Limb (tissue), 2 donors: ENCODE results near the gene ZNF292.
"Not testable (repeated sequence)": the region's sequence is repeated elsewhere in the genome, so short reads cannot be mapped to it uniquely, and the experiment has no call there.

Source experiments
- DNase-seq, 2 donors: peaks; one replicate each; pipeline ENCODE4 v3.0.0-alpha.2; 2016; ENCODE audit errors: extremely low spot score in 2 of 2

ZNF292 gene

DNA sequence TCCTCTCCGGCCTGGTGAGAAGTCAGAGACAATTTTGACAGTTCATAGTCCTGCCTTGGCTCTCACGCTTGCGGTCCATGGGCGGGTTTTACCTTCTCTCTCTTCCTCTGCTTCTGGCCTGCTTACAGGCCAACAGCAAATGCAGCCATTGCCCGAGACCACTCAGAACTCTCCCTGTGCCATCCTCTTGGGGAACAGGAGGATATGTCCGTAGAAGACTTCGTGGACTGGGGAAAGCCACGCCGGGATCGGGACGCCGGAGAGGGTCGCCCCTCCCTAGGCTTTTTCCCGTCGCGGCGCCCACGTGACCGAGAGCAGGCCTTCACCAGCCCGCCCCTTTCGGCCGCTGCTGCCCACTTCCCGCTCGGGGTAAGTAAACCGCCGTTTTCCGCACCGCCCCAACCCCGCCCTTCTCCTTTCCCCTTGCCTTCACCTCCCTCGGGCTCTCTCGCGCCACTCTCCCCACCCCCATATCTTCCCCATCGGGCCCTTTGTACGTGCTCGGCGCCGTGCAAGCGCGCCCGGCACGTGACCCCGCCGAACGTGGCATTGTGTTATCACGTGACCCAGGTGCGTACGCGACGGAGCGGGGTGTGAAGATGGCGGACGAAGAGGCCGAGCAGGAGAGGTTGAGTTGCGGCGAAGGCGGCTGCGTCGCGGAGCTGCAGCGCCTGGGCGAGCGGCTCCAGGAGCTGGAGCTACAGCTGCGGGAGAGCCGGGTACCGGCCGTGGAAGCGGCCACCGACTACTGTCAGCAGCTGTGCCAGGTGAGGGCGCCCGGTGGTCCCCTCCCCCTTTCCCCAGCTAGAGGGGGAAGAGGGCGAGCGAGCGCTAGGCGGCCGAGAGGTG lies at the start of gene ZNF292:
TSS of gene ZNF292 (plus strand) at position 573 of the 849 bp plus-strand sequence. CDS start at position 600, 27 bp downstream.
- peak; percentile 91 to 96 for DNase-seq

DNA sequence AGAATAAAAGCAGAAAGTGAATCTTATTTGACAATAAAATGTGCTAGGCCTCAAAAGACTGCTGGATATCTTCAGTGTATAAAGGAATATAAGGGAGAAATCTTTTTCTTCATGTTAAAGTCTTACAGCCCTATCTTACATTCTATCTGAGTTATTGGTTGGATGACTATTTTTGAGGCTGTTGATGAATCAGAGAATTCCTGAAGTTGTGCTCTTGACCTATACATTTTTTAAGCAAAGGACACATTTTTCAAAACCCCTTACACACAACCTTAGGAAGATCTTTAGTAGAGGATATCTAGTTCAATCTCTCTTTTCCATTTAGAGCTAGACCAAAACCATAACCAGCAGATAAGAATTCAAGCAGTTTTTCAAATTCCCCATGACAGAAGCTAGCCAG lies 49.5 kb upstream of the ZNF292 start:
- DNase-seq, result no peak

DNA sequence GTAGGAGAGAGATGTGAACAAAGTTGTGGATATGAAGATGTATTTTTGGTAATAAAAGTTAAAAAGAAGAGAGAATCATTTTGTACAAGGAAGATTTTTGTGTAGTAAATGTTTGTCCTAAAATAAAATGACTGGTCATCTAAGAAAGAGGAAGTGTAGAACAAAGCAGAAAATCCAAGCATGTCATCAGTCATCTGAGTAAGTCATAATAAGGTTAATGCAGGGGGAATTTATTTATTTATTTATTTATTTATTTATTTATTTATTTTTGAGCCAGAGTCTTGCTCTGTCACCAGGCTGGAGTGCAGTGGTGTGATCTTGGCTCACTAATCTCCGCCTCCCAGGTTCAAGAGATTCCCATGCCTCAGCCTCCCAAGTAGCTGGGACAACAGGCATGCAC lies 44.7 kb upstream of the ZNF292 start:
- no peak for DNase-seq

DNA sequence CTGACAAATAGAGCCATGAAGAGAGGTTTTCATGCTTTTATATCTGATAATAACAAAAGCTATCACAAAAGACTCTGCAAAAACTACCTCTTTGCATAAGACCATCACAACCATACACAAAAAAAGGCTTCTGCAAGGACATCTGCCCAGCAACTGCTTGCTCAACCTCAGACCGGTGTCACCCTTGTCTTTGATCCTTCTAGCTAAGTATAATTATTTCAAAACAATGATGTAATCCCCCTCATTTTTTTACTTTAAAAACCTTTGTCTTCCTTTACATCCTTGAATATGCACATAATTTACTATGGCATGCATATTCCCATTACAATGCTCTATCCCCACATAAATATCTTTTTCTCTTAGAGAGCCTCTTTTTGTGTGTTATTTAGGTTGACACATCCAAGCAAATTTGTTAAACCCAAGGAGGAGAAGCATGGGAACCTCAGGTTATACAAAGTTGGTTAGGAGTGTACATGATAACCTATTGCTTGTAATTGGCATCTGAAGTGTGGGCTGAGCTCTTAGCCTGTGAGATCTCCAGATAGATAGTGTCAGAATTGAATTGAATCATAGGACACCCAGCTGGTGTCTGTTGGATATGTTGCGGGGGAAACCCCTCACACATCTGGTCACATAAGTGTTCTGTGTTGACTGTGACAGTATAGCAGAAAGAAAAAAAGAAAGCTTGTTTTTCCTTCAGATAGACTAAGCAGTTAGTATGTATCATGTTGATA lies 39.8 kb upstream of the ZNF292 start:
- no peak for DNase-seq

DNA sequence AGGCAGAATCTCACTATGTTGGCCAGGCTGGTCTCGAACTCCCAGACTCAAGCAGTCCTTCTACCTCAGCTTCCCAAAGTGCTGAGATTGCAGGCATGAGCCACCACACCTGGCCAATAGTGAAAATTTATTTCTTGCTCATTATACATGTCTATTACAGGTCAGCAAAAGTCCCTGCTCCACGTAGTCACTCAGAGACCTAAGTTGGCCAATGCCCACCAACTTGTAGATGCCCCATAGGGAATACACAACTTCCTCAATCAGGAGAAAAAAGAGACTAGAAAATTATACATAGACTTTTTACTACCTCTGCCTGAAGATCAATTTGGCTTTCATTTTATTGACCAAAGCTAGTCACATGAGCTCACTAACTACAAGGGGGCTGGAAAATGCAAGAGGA lies 38.4 kb upstream of the ZNF292 start:
- no peak for DNase-seq

DNA sequence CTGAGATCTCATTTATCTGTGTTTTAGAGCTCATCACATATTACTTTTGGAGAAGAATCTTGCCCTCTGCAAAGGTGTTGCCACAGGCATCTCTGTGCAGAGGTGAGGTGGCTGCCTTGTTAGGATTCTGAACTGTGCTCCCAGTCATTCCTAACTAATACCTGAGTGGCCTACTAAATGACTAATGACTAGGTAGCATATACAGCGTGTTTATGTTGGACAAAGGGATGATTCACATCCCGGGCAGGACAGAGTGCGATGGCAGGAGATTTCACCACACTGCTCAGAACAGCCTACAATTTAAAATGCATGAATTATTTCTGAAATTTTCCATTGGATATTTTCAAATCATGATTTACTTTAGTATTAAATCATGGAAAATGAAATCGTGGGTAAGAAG lies 37.3 kb upstream of the ZNF292 start:
- no peak for DNase-seq

DNA sequence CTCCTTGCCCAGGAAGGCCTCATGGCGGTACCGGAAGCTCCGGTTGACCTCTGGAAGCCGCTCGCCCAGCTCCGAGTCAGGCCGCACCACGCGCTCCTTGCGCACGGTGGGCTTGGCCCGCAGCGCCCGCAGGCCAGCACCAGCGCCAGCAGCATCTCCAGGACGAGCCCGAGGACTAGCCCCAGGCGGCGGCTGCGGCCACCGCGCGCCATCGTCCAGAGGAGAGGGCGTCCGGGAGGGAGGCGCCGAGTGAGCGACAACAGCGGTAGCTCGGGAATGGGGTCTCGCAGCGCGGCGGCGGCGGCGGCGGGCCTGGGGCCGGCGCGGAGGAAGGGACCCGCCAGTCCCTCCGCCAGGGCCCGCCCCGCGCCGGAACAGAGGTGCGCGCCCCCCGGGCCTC lies 32.9 kb upstream of the ZNF292 start:
- no peak for DNase-seq

DNA sequence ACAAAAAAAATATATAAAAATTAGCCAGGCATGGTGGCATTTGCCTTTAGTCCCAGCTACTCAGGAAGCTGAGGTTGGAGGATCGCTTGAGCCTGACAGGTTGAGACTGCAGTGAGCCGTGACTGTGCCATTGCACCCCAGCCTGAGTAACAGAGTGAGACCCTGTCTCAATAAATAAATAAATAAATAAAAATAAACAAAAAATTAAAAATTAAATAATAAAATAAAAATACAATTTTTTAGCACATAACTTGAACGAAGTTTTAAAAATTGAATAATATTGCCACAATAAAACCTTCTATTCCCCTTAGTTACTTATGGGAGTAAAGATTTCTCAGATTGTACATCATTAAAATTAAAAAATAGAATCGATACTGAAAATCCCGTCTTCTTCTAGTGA lies 31.3 kb upstream of the ZNF292 start:
- no peak for DNase-seq

DNA sequence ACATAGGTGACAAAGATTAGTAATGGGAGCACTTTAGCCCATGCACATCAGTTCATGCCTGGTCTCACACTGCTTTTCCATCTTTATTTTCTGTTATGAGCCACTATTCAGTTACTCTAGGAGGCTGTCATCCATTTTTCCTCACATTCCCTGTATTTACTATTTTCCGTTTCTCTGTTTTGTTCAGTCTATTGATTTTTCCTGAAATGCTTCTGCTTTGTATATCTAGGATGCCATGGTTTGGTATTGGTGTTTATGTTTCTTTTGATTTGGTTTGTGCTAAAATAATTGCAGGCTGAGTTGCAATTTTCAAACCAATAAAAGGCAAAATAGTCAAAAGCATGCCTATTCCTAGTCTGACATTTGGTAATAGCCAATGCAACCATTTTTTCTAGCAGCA lies 28.9 kb upstream of the ZNF292 start:
- DNase-seq, result no peak

DNA sequence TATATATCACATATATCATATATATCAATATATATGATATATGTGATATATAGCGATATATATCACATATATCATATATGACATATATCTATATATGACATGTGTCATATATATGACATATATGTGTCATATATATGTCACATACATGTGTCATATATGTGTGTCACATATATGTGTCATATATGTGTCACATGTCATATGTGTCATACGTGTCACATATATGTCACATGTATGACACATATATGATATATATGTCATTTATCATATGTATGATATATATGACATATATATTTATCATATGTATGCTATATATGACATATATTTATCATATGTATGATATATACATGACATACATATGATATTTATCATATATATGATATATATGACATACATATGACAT lies 27.6 kb upstream of the ZNF292 start:
- no peak for DNase-seq

DNA sequence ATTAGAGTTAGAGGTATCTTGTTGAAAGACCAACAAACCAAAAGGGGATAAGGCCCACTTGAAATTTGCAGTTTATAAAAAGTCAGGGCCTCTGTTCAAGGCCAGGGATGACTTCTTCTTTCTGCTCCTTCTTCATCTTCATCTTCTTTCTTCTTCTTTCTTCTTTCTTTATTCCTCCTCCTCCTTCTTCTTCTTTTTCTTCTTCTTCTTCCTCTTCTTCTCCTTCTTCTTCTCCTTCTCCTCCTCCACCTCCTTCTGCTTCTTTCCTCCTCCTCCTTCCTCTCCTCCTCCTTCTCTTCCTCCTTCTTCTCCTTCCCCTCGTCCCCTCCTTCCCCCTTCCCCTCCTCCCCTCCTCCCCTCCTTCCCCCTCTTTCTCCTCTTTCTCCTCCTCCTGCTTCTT lies 18.4 kb upstream of the ZNF292 start:
- DNase-seq, result no peak

DNA sequence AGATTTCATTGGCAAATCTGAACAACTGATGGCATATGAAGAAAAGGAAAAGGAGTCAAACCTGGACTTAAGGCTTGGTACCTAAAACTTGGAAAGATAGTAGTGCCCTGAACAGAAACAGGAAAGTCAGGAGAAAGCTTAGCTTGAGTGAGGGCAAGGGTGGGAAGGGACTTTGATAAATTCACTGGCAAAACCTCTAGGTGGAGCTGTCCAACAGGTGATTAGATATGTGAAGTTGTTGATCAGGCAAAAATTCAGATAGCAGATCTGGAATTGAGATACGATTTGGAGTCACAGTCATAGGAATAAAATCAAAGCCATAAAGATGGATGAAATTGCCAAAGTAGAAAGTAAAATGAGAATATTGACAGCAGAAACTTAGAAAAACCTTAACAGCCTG lies 16.1 kb upstream of the ZNF292 start:
- no peak for DNase-seq

DNA sequence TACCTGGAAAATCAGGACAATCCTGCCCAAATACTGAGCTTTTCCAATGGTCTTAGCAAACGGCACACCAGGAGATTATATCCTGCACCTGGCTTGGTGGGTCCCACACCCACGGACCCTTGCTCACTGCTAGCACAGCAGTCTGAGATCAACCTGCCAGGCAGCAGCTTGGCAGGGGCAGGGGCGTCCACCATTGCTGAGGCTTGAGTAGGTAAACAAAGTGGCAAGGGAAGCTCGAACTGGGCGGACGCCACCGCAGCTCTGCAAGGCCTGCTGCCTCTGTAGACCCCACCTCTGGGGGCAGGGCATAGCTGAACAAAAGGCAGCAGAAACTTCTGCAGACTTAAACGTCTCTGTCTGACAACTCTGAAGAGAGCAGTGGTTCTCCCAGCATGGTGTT lies 15.4 kb upstream of the ZNF292 start:
- DNase-seq, result not testable (repeated sequence)

DNA sequence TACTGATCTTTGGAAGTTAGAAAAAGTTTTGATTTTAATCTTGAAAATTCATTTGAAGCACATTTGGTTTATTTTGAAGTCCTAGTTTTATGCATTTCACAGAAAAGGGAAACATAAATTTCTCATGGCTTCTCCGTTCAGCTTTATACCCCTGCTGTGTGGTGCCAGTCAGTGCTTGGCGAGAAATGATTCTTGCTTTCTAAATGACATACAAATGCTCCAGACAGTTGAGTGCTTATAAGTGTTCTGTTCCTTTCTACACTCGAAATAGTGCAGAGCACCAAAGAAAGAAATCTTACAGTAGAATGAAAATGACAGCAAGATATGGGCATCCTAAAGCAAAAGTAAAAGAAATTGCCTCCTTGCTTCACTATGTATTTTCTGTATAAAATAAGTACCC lies 9.0 kb upstream of the ZNF292 start:
- DNase-seq, result no peak

DNA sequence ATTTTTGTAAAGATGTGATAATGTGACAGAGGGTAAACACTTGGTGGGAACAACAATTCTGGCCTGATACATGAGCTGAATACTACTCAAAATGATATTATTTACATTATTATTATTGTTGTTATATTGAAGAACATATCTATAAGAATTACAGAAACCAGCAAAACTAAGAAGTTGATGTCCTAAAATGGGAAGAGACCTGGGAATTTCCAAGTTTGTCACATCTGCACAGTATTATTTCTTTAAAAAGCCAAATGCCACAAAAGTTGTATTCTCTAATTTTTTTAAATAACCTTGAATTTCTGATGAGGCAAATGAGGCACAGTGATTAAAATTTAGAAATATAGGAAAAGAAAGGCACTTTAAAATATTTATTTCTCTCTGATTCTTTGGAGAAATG lies 5.0 kb upstream of the ZNF292 start:
- no peak for DNase-seq

DNA sequence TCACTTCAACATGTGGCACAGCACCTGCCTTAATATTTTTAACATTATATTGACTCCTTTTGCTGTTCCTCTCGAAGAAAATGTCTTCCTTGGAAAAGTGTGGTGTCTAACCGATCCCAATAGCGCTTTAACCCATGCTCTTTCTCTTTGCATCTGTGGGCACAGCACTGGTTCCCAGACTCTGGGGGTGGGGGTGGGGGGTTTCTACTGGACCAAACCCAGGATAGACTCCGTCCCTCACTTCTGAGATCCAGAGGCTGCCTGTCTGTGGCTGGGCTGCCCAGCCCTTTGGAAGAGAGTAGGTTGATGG lies 3.9 kb upstream of the ZNF292 start:
- no peak for DNase-seq

DNA sequence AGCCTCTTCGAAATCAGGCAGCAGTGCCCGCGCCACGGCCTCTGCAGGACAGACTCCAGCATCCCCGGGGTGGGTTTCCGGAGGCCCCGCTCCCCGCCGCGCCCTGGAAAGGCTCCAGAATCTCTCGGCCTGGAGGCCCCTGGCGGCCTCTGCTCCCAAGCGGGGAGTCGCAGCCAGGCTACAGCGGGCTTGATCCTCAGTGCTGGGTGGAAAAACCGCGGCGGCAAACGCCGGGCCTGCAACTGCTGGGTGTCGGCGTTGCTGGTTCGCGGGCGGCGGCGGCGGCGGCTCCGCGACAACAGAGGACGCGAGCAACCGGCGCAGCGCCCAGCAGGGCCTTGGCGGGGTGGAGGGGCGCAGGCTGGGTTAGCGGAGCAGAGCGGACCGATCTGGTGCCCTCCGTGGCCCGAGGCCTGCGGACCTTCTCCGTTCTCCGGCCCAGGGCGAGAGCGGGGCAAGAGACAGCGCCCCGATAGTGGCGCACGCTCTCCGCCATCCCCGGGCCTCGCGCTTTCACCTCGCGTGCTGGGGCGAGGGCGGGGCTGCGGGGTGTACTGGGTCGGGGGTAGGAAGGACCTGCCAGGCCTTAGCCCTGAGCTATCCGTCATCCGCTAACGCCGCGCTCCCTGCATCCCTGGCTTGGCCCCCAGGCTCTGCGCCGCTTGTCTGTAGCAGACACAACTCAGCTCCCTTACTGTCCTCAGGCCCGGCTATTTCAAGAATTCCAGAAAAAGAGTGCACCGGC lies 3.4 kb upstream of the ZNF292 start:
- DNase-seq, result peak; percentile 47 to 86

DNA sequence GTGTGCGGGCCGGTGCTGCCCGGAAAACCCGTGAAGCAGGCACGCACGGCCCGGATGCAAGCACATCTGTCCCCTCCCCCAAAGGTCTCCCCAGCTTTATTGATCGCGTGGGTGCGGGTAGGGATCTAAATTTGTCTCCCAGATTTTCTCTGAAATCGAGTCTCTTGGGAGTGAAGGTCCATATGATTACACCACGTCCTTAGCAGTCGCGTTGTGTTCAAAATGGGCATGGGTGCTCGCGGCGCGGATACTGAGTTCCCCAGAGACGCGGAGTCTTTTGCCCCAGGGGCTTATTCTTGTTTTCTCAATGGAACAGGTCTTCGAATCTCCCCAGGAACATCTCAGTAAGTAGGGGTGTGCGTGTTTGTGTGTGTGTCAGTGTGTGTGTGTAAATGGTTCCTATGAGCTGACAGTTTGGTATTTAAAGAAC lies 2.8 kb upstream of the ZNF292 start:
- no peak for DNase-seq

DNA sequence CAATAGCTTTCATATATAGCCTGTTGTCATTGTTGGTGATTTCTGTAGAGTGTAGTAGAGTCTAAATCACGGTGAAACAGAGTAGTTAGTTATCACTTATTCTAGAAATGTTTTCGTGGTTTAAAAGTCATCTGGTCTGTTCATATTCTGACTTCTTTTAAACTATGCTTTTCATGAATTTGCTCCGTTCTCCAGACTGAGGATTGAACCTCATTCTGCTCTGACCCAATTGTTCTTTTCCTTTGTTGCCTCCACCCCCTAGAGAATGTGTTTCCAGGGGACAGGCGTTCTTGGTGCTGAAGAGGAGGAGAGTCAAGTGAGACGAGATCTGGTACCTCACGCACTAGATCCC lies 748 bp upstream of the ZNF292 start:
- DNase-seq, result no peak

DNA sequence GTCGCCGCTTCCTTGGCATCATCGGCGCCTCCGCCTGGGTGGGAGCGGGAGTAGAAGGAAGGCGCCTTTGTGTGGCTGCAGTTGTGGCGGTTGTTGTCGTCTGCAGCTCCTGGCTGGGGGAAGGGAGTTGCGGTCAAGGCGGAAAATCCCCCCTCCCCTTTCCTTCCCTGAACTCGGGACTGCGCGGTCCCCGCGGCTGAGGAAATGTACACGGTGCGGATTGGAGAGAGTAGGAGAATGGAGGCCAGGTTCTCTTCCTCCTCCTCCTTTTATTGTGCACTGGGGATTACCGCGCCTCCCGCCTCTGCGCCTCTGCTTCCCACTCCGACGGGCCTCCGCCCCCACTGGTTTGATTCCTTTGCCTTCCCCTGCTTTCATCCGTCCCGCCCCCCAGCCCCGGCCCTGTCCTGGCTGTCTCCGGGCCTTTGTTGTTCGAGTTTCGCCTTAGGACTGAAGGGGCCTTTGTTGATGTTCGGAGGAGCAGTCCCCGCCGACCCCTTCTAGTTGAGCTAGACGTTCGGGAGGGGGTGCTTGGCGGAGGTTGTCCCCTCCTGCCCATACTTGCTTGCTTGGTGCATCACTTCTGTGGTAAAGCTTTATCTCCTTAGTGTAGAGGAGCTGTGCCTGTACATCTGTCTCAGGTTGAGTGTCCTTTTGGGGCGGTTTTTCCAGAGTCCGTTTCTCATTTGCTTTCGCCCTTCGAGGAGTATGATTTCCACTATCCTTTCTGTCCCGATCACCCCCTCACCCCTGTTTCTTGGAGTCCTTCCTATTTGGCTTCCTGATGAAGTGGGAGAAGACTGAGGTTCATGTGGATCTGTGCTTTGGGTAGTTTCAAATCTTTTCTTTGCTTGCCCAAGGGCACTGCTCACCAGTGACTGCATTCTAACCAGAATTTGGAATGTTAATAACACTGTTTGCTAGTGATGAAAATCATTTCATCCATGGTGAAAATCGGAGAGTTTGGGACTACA lies 764 bp downstream of the ZNF292 start:
- peak; percentile 47 to 78 for DNase-seq

DNA sequence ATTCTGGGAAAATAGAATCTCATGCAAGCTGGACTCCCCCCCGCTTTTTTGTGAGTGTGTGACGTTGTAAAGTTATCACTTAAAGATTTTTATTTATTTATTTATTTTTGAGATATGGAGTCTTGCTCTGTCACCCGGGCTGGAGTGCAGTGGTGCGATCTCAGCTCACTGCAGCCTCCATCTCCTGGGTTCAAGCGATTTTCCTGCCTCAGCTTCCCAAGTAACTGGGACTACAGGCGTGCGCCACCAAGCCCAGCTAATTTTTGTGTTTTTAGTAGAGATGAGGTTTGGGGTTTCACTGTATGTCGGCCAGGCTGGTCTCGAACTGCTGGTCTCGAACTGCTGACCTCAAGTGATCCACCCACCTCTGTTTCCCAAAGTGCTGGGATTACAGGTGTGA lies 2.2 kb downstream of the ZNF292 start:
- not testable (repeated sequence) for DNase-seq
